ENCODE measurements around the gene SLC18A3.

The SLC18A3 gene

GRCh38 chr10:49632406-49633317 is 22.6 kb downstream of the SLC18A3 start:
- H3K9me3 ChIP-seq (ENCODE audit: low read length): no peaks in the 10 kb centered on the region
- H3K79me2 ChIP-seq (ENCODE audit: insufficient read depth, low read length): no peaks in the 10 kb centered on the region
- no peaks in the 10 kb centered on the region for H3K36me3 ChIP-seq (ENCODE audit: insufficient read depth, low read length)
- no peaks in the 10 kb centered on the region for H3K27me3 ChIP-seq (ENCODE audit: insufficient read depth, low read length)
- H3K4me3 ChIP-seq (ENCODE audit: low read depth, low read length, poor library complexity, severe bottlenecking): no peak overlapping the region
- no peak overlapping the region for H3K27ac ChIP-seq (ENCODE audit: low read depth, low read length, poor library complexity, severe bottlenecking)
- no peaks in the 10 kb centered on the region for H3K9me2 ChIP-seq (ENCODE audit: low read depth, low read length)
- H3F3A ChIP-seq (ENCODE audit: insufficient read depth, low read length): no peaks in the 10 kb centered on the region
- H2AFZ ChIP-seq (ENCODE audit: low read length): no peak overlapping the region
- H3K9ac ChIP-seq (ENCODE audit: low read length): no peak overlapping the region
- no peak overlapping the region for H3K4me2 ChIP-seq (ENCODE audit: low read length)
- no peak for TF ChIP-seq CTCF (IDR thresholded peaks at IDR 0.05; ENCODE audit: low read length)
- TF ChIP-seq EZH2 (IDR thresholded peaks at IDR 0.05; ENCODE audit: borderline replicate concordance, low read length): no peak
- H3K4me1 ChIP-seq (ENCODE audit: insufficient read depth, low read length, severe bottlenecking): no peaks in the 10 kb centered on the region
- H4K20me1 ChIP-seq (ENCODE audit: insufficient read depth, low read length): no peaks in the 10 kb centered on the region

- Histone ChIP-seq H3K4me1 (ENCODE audit: insufficient read depth, low read length, severe bottlenecking) (no peaks in the 10 kb centered on the region), H3K27me3 (ENCODE audit: insufficient read depth, low read length) (no peaks in the 10 kb centered on the region), H3K27ac (ENCODE audit: low read depth, low read length, poor library complexity, severe bottlenecking) (no peak overlapping the region), H3K9me2 (ENCODE audit: low read depth, low read length) (no peaks in the 10 kb centered on the region), H3K4me2 (ENCODE audit: low read length) (no peak overlapping the region), H3K4me3 (ENCODE audit: low read depth, low read length, poor library complexity, severe bottlenecking) (no peak overlapping the region), H3F3A (ENCODE audit: insufficient read depth, low read length) (no peaks in the 10 kb centered on the region), H3K9ac (ENCODE audit: low read length) (no peak overlapping the region), H4K20me1 (ENCODE audit: insufficient read depth, low read length) (no peaks in the 10 kb centered on the region), H3K9me3 (ENCODE audit: low read length) (no peaks in the 10 kb centered on the region), H2AFZ (ENCODE audit: low read length) (no peak overlapping the region), H3K79me2 (ENCODE audit: insufficient read depth, low read length) (no peaks in the 10 kb centered on the region), H3K36me3 (ENCODE audit: insufficient read depth, low read length) (no peaks in the 10 kb centered on the region)
- TF ChIP-seq CTCF (IDR thresholded peaks at IDR 0.05; ENCODE audit: low read length): no peak
- TF ChIP-seq EZH2 (IDR thresholded peaks at IDR 0.05; ENCODE audit: borderline replicate concordance, low read length): no peak
These were observed 23.4 kb downstream of the SLC18A3 start for GRCh38 chr10:49633327-49634068.

GRCh38 chr10:49634069-49634660 is 24.1 kb downstream of the SLC18A3 start:
- no peaks in the 10 kb centered on the region for H3K4me1 ChIP-seq (ENCODE audit: insufficient read depth, low read length, severe bottlenecking)
- H3K9me3 ChIP-seq (ENCODE audit: low read length): no peaks in the 10 kb centered on the region
- no peaks in the 10 kb centered on the region for H4K20me1 ChIP-seq (ENCODE audit: insufficient read depth, low read length)
- no peaks in the 10 kb centered on the region for H3K9me2 ChIP-seq (ENCODE audit: low read depth, low read length)
- no peak overlapping the region for H3K9ac ChIP-seq (ENCODE audit: low read length)
- no peak overlapping the region for H3K27ac ChIP-seq (ENCODE audit: low read depth, low read length, poor library complexity, severe bottlenecking)
- H3K79me2 ChIP-seq (ENCODE audit: insufficient read depth, low read length): no peaks in the 10 kb centered on the region
- H3K27me3 ChIP-seq (ENCODE audit: insufficient read depth, low read length): no peaks in the 10 kb centered on the region
- no peaks in the 10 kb centered on the region for H3F3A ChIP-seq (ENCODE audit: insufficient read depth, low read length)
- H3K36me3 ChIP-seq (ENCODE audit: insufficient read depth, low read length): no peaks in the 10 kb centered on the region
- H3K4me2 ChIP-seq (ENCODE audit: low read length): no peak overlapping the region
- H2AFZ ChIP-seq (ENCODE audit: low read length): no peak overlapping the region
- TF ChIP-seq EZH2 (IDR thresholded peaks at IDR 0.05; ENCODE audit: borderline replicate concordance, low read length): no peak
- TF ChIP-seq CTCF (IDR thresholded peaks at IDR 0.05; ENCODE audit: low read length): no peak
- H3K4me3 ChIP-seq (ENCODE audit: low read depth, low read length, poor library complexity, severe bottlenecking): no peak overlapping the region
